ENCODE results near the gene ARSJ. TPM values are rescaled to one million over a fixed set of nuclear protein-coding genes. Genes with fewer than 3 reads are reported as not detected.

Gene ARSJ
- total RNA-seq, 4 donors from 2014 or later, result 1.8 to 5.2 (median 2.8) TPM

DNA sequence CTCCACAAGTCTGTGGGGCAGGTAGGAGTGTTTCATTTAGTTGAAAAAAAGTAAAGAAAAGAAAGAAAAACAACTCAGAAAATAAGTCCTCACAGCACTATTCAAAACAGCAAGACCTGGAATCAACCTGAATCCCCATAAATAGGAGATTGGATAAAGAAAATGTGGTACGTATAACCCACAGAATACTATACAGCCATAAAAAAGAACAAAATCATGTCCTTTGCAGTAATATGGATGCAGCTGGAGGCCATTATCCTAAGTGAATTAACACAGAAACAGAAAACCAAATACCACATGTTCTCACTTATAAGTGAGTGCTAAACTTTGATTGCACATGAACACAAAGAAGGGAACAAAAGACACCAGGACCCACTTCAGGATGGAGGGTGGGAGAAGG lies 71.9 kb downstream of the ARSJ start:
- H3K4me1 ChIP-seq, result peaks cover 0 to 2% (median 0%) of the 10 kb centered on the region in 4 donors
- WGBS, 2 donors (ENCODE audit: low coverage in 1 of 2), result 33% methylated on average over 1 of the region's 1 CpG; no CpG with 5 or more reads in 1 of the 2 donors
- H3K36me3 ChIP-seq, result no peaks in the 10 kb centered on the region
- DNase-seq, result no peak
- no peak overlapping the region for H3K27ac ChIP-seq
- in situ Hi-C loops (cut with MboI; ENCODE audit: low pct_ligation_motif_present in 1 of 4, low pct_unique_long_range_greater_than_20kb in 1 of 4, low sequenced_read_pairs in 3 of 4), result loop anchor here in 1 of 4 donors (25.0 kb wide), 1 partner anchor 520 kb away; no protein-coding TSS in a partner anchor
- intact Hi-C loops (cut with DNase I; ENCODE audit: low total_unique reads), result no loop called here
- H3K9me3 ChIP-seq, result no peaks in the 10 kb centered on the region
- no peak overlapping the region for H3K4me3 ChIP-seq
- no peaks in the 10 kb centered on the region for H3K27me3 ChIP-seq
- TF ChIP-seq, protein P1, sequence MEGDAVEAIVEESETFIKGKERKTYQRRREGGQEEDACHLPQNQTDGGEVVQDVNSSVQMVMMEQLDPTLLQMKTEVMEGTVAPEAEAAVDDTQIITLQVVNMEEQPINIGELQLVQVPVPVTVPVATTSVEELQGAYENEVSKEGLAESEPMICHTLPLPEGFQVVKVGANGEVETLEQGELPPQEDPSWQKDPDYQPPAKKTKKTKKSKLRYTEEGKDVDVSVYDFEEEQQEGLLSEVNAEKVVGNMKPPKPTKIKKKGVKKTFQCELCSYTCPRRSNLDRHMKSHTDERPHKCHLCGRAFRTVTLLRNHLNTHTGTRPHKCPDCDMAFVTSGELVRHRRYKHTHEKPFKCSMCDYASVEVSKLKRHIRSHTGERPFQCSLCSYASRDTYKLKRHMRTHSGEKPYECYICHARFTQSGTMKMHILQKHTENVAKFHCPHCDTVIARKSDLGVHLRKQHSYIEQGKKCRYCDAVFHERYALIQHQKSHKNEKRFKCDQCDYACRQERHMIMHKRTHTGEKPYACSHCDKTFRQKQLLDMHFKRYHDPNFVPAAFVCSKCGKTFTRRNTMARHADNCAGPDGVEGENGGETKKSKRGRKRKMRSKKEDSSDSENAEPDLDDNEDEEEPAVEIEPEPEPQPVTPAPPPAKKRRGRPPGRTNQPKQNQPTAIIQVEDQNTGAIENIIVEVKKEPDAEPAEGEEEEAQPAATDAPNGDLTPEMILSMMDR (IDR thresholded peaks at IDR 0.05), result no peak
- TF ChIP-seq POLR2AphosphoS5 (IDR thresholded peaks at IDR 0.05) (no peak), EP300 (IDR thresholded peaks at IDR 0.05; ENCODE audit: low read depth) (no peak), POLR2A (IDR thresholded peaks at IDR 0.05) (no peak)

DNA sequence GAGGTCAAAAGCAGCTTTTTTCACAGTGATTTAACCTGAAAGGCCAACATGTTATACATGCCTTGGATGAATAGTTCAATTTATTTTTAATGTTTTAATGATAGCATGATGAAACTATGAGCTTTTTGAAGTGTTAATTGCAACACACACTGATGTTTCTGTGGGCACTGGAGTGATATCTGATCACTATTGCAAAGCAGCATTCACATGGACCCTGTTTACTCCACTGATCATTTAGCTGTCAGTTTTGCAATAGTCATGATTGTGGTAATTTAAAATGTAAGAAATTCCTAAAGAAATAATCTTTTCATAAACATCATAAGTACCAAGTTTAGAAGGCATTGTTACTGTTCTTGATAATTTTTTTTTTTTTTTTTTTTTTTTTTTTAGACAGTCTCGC lies 74.1 kb downstream of the ARSJ start:
- intact Hi-C loops (cut with DNase I; ENCODE audit: low total_unique reads) (no loop called here), in situ Hi-C loops (cut with MboI; ENCODE audit: low pct_ligation_motif_present in 1 of 4, low pct_unique_long_range_greater_than_20kb in 1 of 4, low sequenced_read_pairs in 3 of 4) (loop anchor here in 1 of 4 donors (25.0 kb wide), 1 partner anchor 518 kb away; no protein-coding TSS in a partner anchor)
- 100% methylated on average over 1 of the region's 1 CpG for WGBS, 2 donors (ENCODE audit: low coverage in 1 of 2)
- Histone ChIP-seq H3K27me3 (no peaks in the 10 kb centered on the region), H3K27ac (no peak overlapping the region), H3K9me3 (no peaks in the 10 kb centered on the region), H3K36me3 (no peaks in the 10 kb centered on the region), H3K4me1 (peaks cover 0 to 6% (median 0%) of the 10 kb centered on the region in 4 donors), H3K4me3 (no peak overlapping the region)
- DNase-seq, result no peak
- no peak for TF ChIP-seq POLR2A (IDR thresholded peaks at IDR 0.05)
- no peak for TF ChIP-seq POLR2AphosphoS5 (IDR thresholded peaks at IDR 0.05)
- TF ChIP-seq, protein P1 (IDR thresholded peaks at IDR 0.05), result no peak
- TF ChIP-seq EP300 (IDR thresholded peaks at IDR 0.05; ENCODE audit: low read depth), result no peak

DNA sequence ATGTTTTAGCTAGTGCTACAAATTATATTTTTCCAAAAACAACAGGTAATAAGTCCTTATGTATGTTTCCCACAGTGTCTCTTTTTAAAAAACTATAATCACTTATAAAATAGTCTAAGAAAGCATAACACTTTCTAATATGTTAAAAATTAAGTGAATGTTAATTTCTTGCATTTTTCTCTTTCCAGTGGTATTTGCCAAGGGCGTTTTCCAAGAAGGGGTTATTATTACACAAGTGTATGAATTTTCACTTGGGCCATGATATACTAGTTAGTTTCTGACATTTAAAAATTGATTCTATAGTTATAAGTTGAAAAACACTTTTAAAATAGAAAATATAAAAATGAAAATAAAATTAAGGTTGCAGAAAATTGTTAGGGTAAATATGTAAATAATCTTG lies 74.6 kb downstream of the ARSJ start:
- Histone ChIP-seq H3K27me3 (no peaks in the 10 kb centered on the region), H3K36me3 (no peaks in the 10 kb centered on the region), H3K27ac (no peak overlapping the region), H3K4me1 (peaks cover 0 to 6% (median 0%) of the 10 kb centered on the region in 4 donors), H3K9me3 (no peaks in the 10 kb centered on the region), H3K4me3 (no peak overlapping the region)
- 83 to 84% methylated on average over 1 of the region's 1 CpG for WGBS, 2 donors (ENCODE audit: low coverage in 1 of 2)
- in situ Hi-C loops (cut with MboI; ENCODE audit: low pct_ligation_motif_present in 1 of 4, low pct_unique_long_range_greater_than_20kb in 1 of 4, low sequenced_read_pairs in 3 of 4) (loop anchor here in 1 of 4 donors (25.0 kb wide), 1 partner anchor 518 kb away; no protein-coding TSS in a partner anchor), intact Hi-C loops (cut with DNase I; ENCODE audit: low total_unique reads) (no loop called here)
- TF ChIP-seq, protein P1 (IDR thresholded peaks at IDR 0.05), result no peak
- TF ChIP-seq POLR2AphosphoS5 (IDR thresholded peaks at IDR 0.05), result no peak
- TF ChIP-seq EP300 (IDR thresholded peaks at IDR 0.05; ENCODE audit: low read depth), result no peak
- no peak for TF ChIP-seq POLR2A (IDR thresholded peaks at IDR 0.05)
- DNase-seq, result no peak

DNA sequence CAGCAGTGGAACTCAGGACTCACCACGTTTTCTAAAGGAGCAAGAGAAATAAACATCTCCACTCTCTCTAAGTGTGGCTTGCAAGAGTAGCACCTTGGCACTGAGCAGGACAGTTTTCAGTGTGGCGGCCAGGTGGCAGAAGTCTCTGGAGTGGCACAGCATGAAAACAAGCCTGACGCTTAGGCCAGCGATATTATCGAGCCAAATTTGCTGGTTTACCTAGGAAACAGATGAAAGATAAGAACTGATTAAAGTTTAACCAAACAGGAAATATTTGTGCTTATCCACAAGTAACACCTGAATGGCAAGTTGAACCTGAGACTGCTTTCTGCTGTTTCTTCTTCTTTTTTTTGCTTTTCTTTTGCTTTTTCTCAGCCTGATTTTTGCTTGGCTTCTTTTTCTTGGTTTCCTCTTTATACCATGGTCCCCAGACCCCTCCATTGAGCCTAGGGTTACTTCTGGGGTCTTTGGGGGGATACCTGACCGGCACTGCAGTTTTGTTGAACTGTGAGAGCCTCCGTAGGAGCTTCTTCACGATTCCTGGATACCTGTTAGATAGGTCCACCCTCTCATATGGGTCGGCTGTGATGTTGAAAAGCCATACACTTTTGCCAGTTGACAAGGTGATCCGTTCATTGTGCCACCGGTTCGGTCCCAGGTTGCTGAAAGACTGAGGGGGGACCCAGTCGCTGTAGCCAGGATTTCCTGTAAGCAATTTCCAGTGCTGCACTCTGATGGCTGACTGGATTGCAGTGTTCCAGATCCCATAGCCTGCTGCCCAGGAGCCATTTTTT lies 77.3 kb downstream of the ARSJ start:
- Histone ChIP-seq H3K4me1 (peaks cover 0 to 6% (median 0%) of the 10 kb centered on the region in 4 donors), H3K27ac (peak overlapping the region; percentile 17 to 59 (median 49)), H3K27me3 (no peaks in the 10 kb centered on the region), H3K4me3 (no peak overlapping the region), H3K9me3 (no peaks in the 10 kb centered on the region), H3K36me3 (no peaks in the 10 kb centered on the region)
- 19 to 62% methylated on average over 5 to 13 of the region's 13 CpGs for WGBS, 2 donors (ENCODE audit: low coverage in 1 of 2)
- no peak for TF ChIP-seq EP300 (IDR thresholded peaks at IDR 0.05; ENCODE audit: low read depth)
- TF ChIP-seq, protein P1 (IDR thresholded peaks at IDR 0.05), result peak; percentile 26 to 68 (median 53)
- peak; percentile 73 for DNase-seq
- in situ Hi-C loops (cut with MboI; ENCODE audit: low pct_ligation_motif_present in 1 of 4, low pct_unique_long_range_greater_than_20kb in 1 of 4, low sequenced_read_pairs in 3 of 4) (loop anchor here in 1 of 4 donors (25.0 kb wide), 1 partner anchor 515 kb away; no protein-coding TSS in a partner anchor), intact Hi-C loops (cut with DNase I; ENCODE audit: low total_unique reads) (no loop called here)
